NT2/D1 (cell line): ENCODE measurements around the gene SKAP1.

Experiments
- SUZ12 ChIP-seq: IDR thresholded peaks from 2 replicates; pipeline ENCODE4 v1.6.1; 2011; ENCODE audit not compliant: insufficient read length, insufficient read depth; ENCODE audit errors: extremely low read depth
- YY1 ChIP-seq: IDR thresholded peaks from 2 replicates; pipeline ENCODE4 v1.6.1; 2011; ENCODE audit not compliant: insufficient read length, insufficient read depth
- ZNF274 ChIP-seq: IDR thresholded peaks from 2 replicates; pipeline ENCODE4 v1.6.1; 2011; ENCODE audit warnings: mild to moderate bottlenecking, low read depth, low read length

- TF ChIP-seq ZNF274 (no peak), SUZ12 (no peak), YY1 (no peak)
Observed at GRCh38 chr17:48290378-48290777, 139.6 kb downstream of the SKAP1 start.
